AG09319 (cell line): ENCODE measurements around the gene SOX6.

Experiments used
- DNase-seq: peaks from one replicate; pipeline ENCODE4 v3.0.0-alpha.2; 2010; ENCODE audit warnings: low read depth; ENCODE audit errors: extremely low read depth
- CTCF ChIP-seq: IDR thresholded peaks from 2 replicates; pipeline ENCODE4 v1.5.1; 2011; ENCODE audit warnings: low read depth, mild to moderate bottlenecking, inconsistent platforms, low read length, moderate library complexity

The SOX6 gene

DNA sequence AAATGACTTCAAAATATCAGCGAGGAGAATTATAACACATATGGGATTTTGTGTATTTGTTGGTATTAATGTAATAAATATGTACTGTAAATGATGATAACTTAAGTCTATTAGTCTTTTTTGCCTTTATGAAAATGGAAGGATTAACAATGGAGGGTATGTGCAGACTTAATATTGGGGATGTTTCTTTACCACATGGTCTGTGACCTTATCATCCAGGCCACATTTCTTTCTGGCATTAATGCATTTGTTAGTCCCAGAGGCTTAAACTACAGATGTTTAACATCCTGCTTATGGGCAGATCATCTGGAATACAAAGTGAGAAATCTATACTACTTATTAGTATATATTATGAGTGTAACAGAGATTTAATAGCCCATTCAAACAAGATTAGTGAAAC is 64.6 kb downstream of the SOX6 start:
- no peak for DNase-seq
- TF ChIP-seq CTCF = no peak

- DNase-seq = no peak
- no peak for TF ChIP-seq CTCF
Observed at GRCh38 chr11:16289541-16289940, 66.8 kb downstream of the SOX6 start.

GRCh38 chr11:16287630-16288280 is 68.6 kb downstream of the SOX6 start:
- no peak for DNase-seq
- TF ChIP-seq CTCF = no peak

- no peak for DNase-seq
Observed at GRCh38 chr11:16286095-16286494, 70.3 kb downstream of the SOX6 start.

DNA sequence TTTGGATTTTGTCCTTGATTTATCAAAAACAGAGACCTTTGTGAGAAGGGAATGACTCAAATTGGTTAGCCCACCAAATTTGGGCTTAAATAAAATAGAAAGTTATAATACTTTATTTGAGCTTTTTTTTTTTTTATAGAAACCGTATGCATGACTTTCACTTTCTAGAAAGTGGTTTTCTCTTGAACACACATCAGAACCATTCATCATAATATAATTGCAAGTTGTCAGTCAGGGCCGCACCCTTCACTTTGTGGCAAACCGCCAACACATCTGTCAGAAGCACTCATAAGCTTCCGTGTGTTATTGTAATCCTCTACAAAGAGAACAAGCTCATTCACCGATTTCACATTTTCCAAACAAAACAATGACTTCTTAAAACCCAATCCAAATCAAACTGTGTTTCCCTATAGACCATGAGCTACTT is 76.1 kb downstream of the SOX6 start:
- TF ChIP-seq CTCF = no peak
- DNase-seq = no peak

More at GRCh38 chr11:16286095-16286494, 70.3 kb downstream of the SOX6 start:
- no peak for TF ChIP-seq CTCF

DNA sequence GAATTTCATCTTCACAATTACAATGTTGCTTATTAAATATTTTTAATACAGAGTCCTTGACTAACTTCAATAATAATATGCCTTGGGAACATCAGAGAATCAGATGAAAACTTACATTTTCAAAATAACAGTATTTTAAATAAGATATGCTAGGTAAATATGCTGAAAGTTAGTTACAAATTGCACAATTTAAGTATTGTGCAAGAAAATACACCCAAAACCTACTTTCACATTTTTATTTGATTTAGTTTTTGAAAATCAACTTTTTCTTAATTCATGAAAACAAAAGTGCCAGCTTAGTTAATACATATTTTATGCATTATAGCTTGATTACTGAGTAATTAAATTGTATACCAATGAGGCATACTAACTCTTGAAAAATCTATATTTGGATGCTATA is 76.8 kb downstream of the SOX6 start:
- no peak for DNase-seq
- TF ChIP-seq CTCF = no peak

- TF ChIP-seq CTCF = no peak
- no peak for DNase-seq
Observed at GRCh38 chr11:16278979-16279378, 77.4 kb downstream of the SOX6 start.
